Mucosa of rectum (tissue), 2 donors: Measurements from ENCODE around the gene STMN3.
"Not testable (repeated sequence)": the region's sequence is repeated elsewhere in the genome, so short reads cannot be mapped to it uniquely, and the experiment has no call there.

Experiments used
- H3K27ac ChIP-seq, 2 donors: one replicate each; pipeline ENCODE4 v1.7.0; 2013; ENCODE audit warnings: inconsistent platforms in 2 of 2, low read depth in 2 of 2, low read length in 2 of 2
- H3K27me3 ChIP-seq, 2 donors: one replicate each; pipeline ENCODE4 v1.7.0; 2013; ENCODE audit warnings: low read length in 2 of 2; ENCODE audit not compliant: control insufficient read depth in 2 of 2, insufficient read depth in 2 of 2
- H3K36me3 ChIP-seq, 2 donors: one replicate each; pipeline ENCODE4 v1.7.0; 2013; ENCODE audit warnings: low read length in 2 of 2; ENCODE audit not compliant: control insufficient read depth in 2 of 2, insufficient read depth in 2 of 2
- H3K4me1 ChIP-seq, 2 donors: one replicate each; pipeline ENCODE4 v1.7.0; 2013; ENCODE audit warnings: low read length in 2 of 2, mild to moderate bottlenecking in 1 of 2; ENCODE audit not compliant: control insufficient read depth in 2 of 2, insufficient read depth in 2 of 2
- H3K4me3 ChIP-seq, 2 donors: one replicate each; pipeline ENCODE4 v1.7.0; 2013; ENCODE audit warnings: low read length in 2 of 2
- H3K9ac ChIP-seq, 2 donors: one replicate each; pipeline ENCODE4 v1.7.0; 2013; ENCODE audit warnings: low read length in 2 of 2, low read depth in 1 of 2, mild to moderate bottlenecking in 1 of 2
- H3K9me3 ChIP-seq, 2 donors: one replicate each; pipeline ENCODE4 v1.7.0; 2013; ENCODE audit warnings: low read length in 2 of 2; ENCODE audit not compliant: control insufficient read depth in 2 of 2
- donor health status: healthy.
- donor health status: Normal muscosa, but diverticular disease.

The STMN3 gene

DNA sequence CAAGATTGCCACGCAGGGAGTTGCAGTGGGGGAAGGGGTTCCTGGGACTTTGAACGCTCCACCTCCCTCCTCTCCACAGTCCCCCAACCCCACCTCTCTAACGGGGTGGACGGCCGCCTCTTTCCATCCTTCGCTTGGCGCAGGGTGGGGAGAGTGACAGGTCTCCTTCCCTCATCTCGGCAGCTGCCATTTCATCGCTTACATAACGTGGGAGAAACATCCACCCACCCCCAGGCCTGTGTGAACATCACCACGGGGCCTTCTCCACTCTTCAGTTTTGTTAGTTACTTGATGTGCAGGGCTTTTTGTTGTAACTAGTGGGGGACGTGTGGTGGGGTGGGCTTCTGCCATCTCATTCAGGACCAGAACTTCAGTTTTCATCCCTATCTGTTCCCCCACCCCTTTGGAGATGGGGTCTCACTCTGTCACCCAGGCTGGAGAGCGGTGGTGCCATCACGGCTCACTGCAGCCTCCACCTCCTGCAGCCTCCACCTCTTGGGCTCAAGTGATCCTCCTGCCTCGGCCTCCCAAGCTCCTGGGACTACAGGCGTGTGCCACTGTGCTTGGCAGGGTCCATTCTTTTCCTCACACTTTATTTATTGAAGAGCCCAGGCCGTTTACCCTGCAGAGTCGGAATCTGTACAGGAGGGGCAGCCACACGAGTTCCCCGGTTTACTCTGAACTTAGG is 22.6 kb upstream of the STMN3 start:
- no peak overlapping the region for H3K9ac ChIP-seq
- no peaks in the 10 kb centered on the region for H3K9me3 ChIP-seq
- H3K4me1 ChIP-seq: no peaks in the 10 kb centered on the region
- no peak overlapping the region for H3K4me3 ChIP-seq
- H3K27ac ChIP-seq: no peak overlapping the region
- H3K27me3 ChIP-seq: no peaks in the 10 kb centered on the region
- peaks cover 8 to 23% of the 10 kb centered on the region in 2 donors for H3K36me3 ChIP-seq

DNA sequence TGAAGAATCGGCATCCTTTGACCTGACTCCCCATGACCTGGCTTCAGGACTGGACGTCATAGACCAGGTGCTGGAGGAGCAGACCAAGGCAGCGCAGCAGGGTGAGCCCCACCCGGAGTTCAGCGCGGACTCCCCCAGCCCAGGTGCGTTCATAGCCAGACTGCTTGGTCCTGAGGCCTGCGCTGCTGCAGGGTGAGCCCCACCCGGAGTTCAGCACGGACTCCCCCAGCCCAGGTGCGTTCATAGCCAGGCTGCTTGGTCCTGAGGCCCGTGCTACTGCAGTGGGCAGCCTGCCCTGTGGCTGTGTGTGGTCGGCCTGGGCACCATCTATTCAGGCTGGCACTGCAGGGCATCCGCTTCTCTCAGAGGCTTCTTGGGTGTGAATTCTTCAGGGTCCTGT is 20.7 kb upstream of the STMN3 start:
- H3K36me3 ChIP-seq: peaks cover 9 to 23% of the 10 kb centered on the region in 2 donors
- no peak overlapping the region for H3K27ac ChIP-seq
- no peaks in the 10 kb centered on the region for H3K9me3 ChIP-seq
- no peak overlapping the region for H3K9ac ChIP-seq
- no peaks in the 10 kb centered on the region for H3K27me3 ChIP-seq
- no peak overlapping the region for H3K4me3 ChIP-seq
- no peaks in the 10 kb centered on the region for H3K4me1 ChIP-seq

DNA sequence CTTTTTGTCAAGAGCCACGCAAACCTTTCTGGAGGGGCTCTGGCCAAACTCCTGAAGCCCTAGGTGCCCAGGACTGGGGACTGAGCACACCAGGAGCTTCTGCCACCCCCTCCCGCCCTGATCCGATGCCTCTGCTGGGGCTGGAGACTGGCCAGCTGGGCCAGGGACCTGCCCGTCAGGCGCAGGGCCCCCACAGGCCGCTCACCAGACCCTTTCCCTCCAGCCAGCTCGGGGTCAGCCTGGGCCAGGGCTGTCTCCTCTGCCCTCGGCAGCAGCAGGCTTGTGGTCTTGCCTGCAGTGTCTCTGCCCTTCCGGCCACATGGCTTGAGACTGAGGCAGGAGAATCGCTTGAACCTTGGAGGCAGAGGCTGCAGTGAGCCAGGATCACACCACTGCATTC is 19.4 kb upstream of the STMN3 start:
- Histone ChIP-seq H3K36me3 (peaks cover 12 to 27% of the 10 kb centered on the region in 2 donors), H3K9ac (no peak overlapping the region), H3K9me3 (no peaks in the 10 kb centered on the region), H3K27me3 (no peaks in the 10 kb centered on the region), H3K27ac (no peak overlapping the region), H3K4me1 (no peaks in the 10 kb centered on the region), H3K4me3 (no peak overlapping the region)

DNA sequence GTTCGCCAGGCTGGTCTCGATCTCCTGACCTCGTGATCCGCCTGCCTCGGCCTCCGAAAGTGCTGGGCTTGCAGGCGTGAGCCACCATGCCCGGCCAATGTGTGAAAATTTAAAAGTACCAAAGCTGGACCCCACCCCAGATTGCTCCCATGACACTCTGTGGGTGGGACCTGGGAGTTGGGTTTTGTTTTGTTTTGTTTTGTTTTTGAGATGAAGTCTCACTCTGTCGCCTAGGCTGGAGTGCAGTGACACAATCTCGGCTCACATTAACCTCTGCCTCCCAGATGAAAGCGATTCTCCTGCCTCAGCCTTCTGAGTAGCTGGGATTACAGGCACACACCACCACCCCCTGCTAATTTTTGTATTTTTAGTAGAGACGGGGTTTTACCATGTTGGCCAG is 18.5 kb upstream of the STMN3 start:
- H3K4me1 ChIP-seq, H3K4me3 ChIP-seq, H3K9me3 ChIP-seq, H3K27me3 ChIP-seq, H3K9ac ChIP-seq, H3K27ac ChIP-seq: not testable (repeated sequence)
- H3K36me3 ChIP-seq: peaks cover 15 to 32% of the 10 kb centered on the region in 2 donors

DNA sequence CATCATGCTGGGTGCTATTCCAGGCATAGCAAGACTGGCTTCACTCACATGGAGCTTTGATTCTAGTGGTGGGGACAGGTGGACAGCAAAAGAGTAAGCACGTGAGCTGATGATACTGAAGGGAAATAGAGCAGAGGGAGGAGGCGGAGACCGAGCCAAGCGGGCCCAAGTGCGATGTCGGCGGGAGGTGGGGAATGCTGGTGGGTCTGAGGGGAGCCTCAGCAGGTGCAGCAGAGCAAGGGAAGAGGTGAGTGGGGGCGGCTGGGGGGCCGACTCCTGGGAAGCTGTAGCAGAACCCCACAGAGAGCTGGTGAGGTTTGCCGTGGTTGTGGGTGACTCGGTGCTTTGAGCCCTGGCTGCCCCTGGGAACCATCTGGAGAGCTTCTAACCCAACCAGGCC is 15.1 kb upstream of the STMN3 start:
- no peaks in the 10 kb centered on the region for H3K27me3 ChIP-seq
- H3K36me3 ChIP-seq: peaks cover 15 to 34% of the 10 kb centered on the region in 2 donors
- H3K9ac ChIP-seq: no peak overlapping the region
- no peak overlapping the region for H3K27ac ChIP-seq
- H3K9me3 ChIP-seq: no peaks in the 10 kb centered on the region
- H3K4me3 ChIP-seq: no peak overlapping the region
- H3K4me1 ChIP-seq: no peaks in the 10 kb centered on the region

DNA sequence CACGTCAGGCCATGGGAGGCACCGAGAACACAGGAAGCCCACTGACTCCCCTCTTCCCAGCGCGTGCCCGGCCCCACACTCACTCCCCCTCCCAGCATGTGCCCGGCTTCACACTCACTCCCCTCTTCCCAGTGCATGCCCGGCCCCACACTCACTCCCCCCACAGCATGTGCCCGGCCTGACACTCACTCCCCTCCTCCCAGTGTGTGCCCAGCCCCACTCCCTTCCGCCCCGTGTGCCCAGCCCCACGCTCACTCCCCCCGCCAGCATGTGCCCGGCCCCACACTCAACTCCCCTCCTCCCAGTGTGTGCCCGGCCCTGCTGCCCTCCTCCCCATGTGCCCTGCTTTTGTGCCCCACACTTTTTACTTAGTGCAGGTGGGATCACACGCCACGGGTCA is 14.6 kb upstream of the STMN3 start:
- Histone ChIP-seq H3K9me3 (no peaks in the 10 kb centered on the region), H3K4me3 (no peak overlapping the region), H3K36me3 (peaks cover 15 to 39% of the 10 kb centered on the region in 2 donors), H3K27me3 (no peaks in the 10 kb centered on the region), H3K9ac (no peak overlapping the region), H3K27ac (no peak overlapping the region), H3K4me1 (no peaks in the 10 kb centered on the region)

DNA sequence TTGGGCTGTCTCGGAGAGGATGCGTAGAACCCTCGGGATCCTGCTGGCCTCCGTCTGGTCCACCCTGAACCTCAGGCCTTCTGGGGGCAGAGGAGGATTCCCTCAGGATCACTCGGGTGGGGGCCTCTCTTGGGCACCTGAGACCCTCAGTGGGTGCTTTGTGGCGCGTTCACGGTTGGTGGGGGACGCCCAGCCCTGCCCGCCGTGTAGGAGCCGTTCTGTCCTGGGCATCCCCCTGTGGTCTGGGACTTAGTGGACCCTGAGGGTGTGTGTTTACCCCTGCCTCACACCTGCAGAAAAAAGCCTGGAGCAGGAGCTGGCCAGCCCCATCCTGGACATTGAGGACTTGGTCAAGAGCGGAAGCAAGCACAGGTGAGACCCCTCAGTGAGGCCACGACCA is 12.5 kb upstream of the STMN3 start:
- Histone ChIP-seq H3K36me3 (peaks cover 16 to 54% of the 10 kb centered on the region in 2 donors), H3K9ac (no peak overlapping the region), H3K27me3 (no peaks in the 10 kb centered on the region), H3K9me3 (no peaks in the 10 kb centered on the region), H3K4me1 (no peaks in the 10 kb centered on the region), H3K4me3 (no peak overlapping the region), H3K27ac (no peak overlapping the region)

DNA sequence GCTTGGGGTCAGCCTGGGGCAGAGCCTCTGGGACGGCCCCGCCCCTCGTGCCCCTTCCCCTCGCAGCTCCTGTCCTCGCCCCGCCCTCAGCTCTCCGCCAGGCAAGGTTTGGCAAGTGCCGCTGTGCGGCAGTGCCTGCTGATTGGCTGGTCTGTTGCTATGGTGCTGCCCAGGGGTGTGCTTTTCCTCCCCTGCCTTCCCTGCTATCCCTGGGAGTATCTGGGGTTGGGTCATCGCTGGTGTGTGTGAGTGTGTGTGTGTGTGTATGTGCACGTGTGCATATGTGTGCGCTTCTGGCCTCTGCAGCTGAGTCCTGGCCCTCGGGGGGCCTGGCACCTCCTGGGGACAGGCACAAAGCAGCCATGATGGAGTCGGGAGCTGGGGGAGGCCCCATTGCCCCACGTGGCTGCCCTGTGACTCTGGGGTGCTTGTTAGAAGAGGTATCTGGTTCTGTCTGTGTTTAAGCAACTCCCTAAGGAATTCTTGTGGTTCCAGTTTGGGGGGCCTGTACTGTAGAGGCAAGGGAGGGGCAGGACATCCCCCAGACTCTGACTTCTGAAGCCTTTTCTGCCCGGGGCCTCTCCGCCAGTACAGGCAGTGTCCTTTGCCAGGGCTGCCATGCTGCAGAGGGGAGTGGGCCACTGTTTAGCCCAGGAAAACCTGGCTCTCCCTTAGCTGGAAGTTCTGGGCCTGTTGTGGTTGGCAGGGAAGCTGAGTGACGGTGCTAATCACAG is 11.8 kb upstream of the STMN3 start:
- peaks cover 16 to 54% of the 10 kb centered on the region in 2 donors for H3K36me3 ChIP-seq

DNA sequence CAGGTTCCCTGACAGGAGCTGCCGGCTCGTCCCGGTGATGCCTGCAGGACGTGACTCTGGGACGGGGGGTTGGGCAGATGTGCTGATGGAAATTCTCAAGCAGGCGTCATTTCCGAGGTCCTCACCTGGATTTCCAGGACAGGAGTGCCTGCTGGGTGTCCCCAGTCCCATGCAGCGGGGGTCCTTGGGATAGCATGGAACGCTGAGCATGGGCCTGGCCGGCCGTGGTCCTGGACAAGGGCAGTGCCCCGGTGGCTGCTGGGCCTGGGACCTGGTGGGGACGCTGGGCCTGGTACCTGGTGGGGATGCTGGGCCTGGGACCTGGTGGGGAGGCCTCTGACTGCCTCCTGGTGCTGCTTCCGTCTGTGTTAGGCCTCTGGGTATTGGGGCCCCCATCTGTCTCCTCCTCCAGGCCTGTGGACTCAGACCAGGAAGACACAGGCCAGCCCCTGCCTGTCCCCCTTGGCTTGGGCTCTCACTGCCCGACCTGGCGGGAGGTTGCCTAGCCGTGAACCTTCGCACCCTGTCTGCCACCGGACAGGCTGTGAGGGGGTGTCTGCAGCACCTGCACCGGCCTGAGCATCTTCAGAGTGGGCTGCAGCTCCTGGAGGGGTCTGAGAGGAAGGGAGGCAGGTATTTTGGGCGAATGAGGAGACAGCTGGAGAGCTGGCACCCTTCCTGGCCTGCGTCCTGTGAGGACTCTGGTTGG is 11.1 kb upstream of the STMN3 start:
- Histone ChIP-seq H3K36me3 (peaks cover 16 to 54% of the 10 kb centered on the region in 2 donors), H3K27me3 (no peaks in the 10 kb centered on the region), H3K4me3 (no peak overlapping the region), H3K4me1 (peaks cover 2% of the 10 kb centered on the region in 2 donors), H3K27ac (no peak overlapping the region), H3K9me3 (no peaks in the 10 kb centered on the region), H3K9ac (no peak overlapping the region)

More for the DNA sequence above, 11.8 kb upstream of the STMN3 start:
- no peaks in the 10 kb centered on the region for H3K4me1 ChIP-seq
- no peaks in the 10 kb centered on the region for H3K27me3 ChIP-seq
- H3K27ac ChIP-seq: no peak overlapping the region
- no peaks in the 10 kb centered on the region for H3K9me3 ChIP-seq
- no peak overlapping the region for H3K9ac ChIP-seq
- no peak overlapping the region for H3K4me3 ChIP-seq
